HUES6 (cell line): Measurements from ENCODE around the gene ARID3B.
"Not testable (repeated sequence)": the region's sequence is repeated elsewhere in the genome, so short reads cannot be mapped to it uniquely, and the experiment has no call there.

Experiments
- H3K27ac ChIP-seq: 2 replicates; pipeline ENCODE4 v1.7.0; 2013; ENCODE audit warnings: low read depth, mild to moderate bottlenecking, low read length, inconsistent platforms
- H3K27me3 ChIP-seq: 2 replicates; pipeline ENCODE4 v1.6.1; 2013; ENCODE audit warnings: low read length; ENCODE audit not compliant: control insufficient read depth, insufficient read depth
- H3K36me3 ChIP-seq: 2 replicates; pipeline ENCODE4 v1.6.1; 2013; ENCODE audit warnings: low read length; ENCODE audit not compliant: control insufficient read depth, insufficient read depth
- H3K4me1 ChIP-seq: 2 replicates; pipeline ENCODE4 v1.6.1; 2013; ENCODE audit warnings: low read length; ENCODE audit not compliant: control insufficient read depth, insufficient read depth
- H3K4me3 ChIP-seq: 2 replicates; pipeline ENCODE4 v1.5.1; 2013; ENCODE audit warnings: low read depth, low read length
- H3K9ac ChIP-seq: one replicate; pipeline ENCODE4 v1.6.1; 2013; ENCODE audit warnings: mild to moderate bottlenecking, low read length
- H3K9me3 ChIP-seq: 2 replicates; pipeline ENCODE4 v1.6.1; 2013; ENCODE audit warnings: low read depth, low read length; ENCODE audit not compliant: control insufficient read depth, insufficient read depth

Gene ARID3B

DNA sequence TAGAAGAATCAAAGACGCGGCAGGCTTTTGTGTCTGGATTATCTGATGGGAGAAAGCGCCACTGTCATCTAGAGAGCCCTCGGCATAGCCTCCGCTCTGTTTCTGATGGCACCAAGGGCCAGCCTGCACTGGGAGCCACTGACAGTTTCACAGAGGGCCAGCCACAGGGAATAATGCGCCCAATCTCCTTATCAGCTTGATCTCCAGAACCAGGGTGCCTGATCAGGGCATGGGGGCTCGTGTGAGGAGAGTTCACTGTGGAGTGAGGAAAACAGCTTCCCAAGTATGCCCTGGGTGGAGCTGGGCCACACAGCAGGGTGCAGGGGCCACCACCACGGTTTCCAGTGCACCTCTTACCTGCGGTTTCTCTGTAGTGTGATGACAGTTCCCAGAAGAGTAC, 44.8 kb downstream of the ARID3B start:
- Histone ChIP-seq H3K27me3 (no peaks in the 10 kb centered on the region), H3K4me1 (peaks cover 27% of the 10 kb centered on the region; the same call in 1 of the 2 replicates), H3K36me3 (peaks cover 80% of the 10 kb centered on the region), H3K27ac (no peak overlapping the region), H3K4me3 (no peak overlapping the region), H3K9ac (no peak overlapping the region), H3K9me3 (no peaks in the 10 kb centered on the region)

DNA sequence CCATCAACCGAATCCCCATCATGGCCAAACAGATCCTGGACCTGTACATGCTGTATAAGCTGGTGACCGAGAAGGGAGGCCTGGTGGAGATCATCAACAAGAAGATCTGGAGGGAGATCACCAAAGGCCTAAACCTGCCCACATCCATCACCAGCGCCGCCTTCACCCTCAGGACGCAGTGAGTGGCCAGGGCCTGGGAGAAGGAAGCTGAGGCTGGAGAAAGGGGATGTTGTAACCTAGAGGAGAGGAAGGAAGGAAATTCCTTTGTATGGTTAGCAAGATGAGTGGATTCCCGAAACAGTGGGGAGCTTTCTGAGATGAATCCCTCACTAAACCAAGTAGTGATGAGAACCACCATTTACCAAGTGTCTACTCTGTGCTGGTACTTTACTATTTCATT, 48.8 kb downstream of the ARID3B start:
- Histone ChIP-seq H3K36me3 (peaks cover 88% of the 10 kb centered on the region), H3K9me3 (no peaks in the 10 kb centered on the region), H3K27me3 (no peaks in the 10 kb centered on the region), H3K9ac (no peak overlapping the region), H3K4me3 (no peak overlapping the region), H3K4me1 (peaks cover 20% of the 10 kb centered on the region; the same call in 1 of the 2 replicates), H3K27ac (no peak overlapping the region)

DNA sequence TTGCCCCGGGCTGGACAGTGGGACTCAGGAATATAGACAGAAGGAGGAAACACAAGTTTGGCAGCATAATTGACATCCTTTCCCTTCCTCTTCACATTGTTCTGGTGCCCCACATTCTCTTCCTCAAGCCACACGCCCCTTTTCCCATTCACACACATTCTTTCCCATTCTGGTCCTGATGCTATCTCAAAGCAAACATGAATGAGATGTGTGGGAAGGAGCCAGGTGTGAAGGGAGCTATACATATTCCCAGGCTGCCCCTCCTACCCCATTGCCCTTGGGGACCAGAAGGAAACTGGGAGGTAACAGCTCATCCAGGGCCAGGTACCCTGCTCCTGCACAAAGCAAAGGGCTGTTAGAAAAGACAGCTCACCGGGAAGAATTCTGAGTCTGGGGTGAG, 51.2 kb downstream of the ARID3B start:
- no peak overlapping the region for H3K9ac ChIP-seq
- peaks cover 80% of the 10 kb centered on the region for H3K36me3 ChIP-seq
- H3K9me3 ChIP-seq = no peaks in the 10 kb centered on the region
- H3K27ac ChIP-seq = no peak overlapping the region
- H3K4me1 ChIP-seq = peaks cover 20% of the 10 kb centered on the region; the same call in 1 of the 2 replicates
- no peaks in the 10 kb centered on the region for H3K27me3 ChIP-seq
- H3K4me3 ChIP-seq = no peak overlapping the region

DNA sequence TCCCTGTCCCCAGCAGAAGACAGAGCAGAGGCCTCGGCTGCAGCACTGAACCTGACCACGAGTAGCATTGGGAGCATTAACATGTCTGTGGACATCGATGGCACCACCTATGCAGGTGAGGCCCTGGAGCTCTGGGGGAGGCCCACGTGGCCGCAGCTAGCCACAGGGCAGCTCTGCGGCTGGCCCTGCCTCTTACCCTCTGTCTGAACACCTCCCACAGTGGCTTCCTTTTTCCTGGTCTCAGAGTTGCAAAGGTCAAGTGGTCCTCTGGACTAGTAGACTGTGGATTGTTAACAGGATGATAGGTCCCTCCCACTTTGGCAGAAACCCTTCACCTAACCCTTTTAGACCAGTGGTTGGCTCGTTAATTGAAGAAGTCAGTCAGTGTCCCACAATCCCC, 52.1 kb downstream of the ARID3B start:
- Histone ChIP-seq H3K27ac (no peak overlapping the region), H3K36me3 (peaks cover 77% of the 10 kb centered on the region), H3K4me3 (no peak overlapping the region), H3K4me1 (peaks cover 15% of the 10 kb centered on the region), H3K27me3 (no peaks in the 10 kb centered on the region), H3K9ac (no peak overlapping the region), H3K9me3 (no peaks in the 10 kb centered on the region)

DNA sequence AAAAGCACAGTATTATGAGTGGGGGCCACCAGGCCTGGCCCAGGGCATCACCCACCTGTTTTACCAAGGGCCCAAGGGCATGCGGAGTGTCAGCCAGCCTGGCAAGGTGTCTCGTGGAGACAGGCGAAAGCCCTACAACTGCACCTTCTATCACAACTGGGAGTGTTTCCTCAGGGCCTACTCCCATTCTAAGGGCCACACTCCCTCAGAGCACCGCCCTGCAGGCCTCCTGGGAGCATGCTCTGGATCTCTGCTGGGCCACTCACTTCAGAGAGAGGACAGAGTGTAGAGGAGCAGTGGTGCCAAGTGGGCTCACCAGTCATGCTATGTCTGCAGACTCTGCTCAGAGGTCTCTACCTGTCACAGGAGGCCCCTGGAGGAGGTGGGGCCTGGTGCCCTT, 53.4 kb downstream of the ARID3B start:
- no peaks in the 10 kb centered on the region for H3K9me3 ChIP-seq
- no peak overlapping the region for H3K9ac ChIP-seq
- H3K36me3 ChIP-seq = peaks cover 78% of the 10 kb centered on the region
- no peaks in the 10 kb centered on the region for H3K27me3 ChIP-seq
- no peak overlapping the region for H3K4me3 ChIP-seq
- peaks cover 9% of the 10 kb centered on the region for H3K4me1 ChIP-seq
- H3K27ac ChIP-seq = no peak overlapping the region

DNA sequence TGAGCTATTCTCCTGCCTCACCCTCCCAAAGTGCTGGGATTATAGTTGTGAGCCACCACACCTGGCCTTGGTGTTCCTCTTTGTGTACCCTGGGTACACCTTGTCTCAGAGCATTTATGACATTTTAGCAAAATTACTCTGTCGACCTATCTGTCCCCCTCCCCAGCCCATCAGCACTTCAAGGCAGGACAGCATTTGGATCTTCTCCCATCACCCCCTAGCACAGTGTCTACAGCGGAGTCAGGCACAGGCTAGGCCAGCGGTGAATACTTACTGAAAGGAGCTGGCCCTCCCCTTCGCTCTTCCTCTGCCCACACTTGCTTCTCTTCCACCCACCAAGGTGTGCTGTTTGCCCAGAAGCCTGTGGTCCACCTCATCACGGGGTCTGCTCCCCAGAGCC, 54.3 kb downstream of the ARID3B start:
- no peak overlapping the region for H3K9ac ChIP-seq
- peaks cover 9% of the 10 kb centered on the region for H3K4me1 ChIP-seq
- H3K9me3 ChIP-seq = no peaks in the 10 kb centered on the region
- peaks cover 74% of the 10 kb centered on the region for H3K36me3 ChIP-seq
- H3K27me3 ChIP-seq = no peaks in the 10 kb centered on the region
- no peak overlapping the region for H3K27ac ChIP-seq
- no peak overlapping the region for H3K4me3 ChIP-seq

DNA sequence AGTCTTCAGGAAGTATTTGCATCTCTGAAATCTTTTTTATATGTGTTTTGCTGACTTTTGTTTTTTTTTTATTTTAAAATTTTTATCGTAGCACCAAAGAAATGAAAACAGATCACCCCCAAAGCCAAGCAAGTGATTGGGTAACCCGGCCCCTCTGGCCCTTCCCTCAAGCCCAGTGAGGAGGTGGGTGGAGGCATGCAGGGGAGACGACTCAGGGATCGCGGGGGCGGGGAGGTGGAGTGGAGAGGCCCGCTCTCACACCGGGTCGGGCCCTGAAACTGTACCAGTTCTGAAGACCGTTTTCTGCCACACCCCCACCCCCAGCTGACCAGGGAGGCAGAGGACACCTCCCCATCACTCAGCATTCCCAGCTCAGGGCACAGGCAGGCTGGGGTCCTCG, 55.7 kb downstream of the ARID3B start:
- peaks cover 59% of the 10 kb centered on the region for H3K36me3 ChIP-seq
- not testable (repeated sequence) for H3K4me1 ChIP-seq, H3K4me3 ChIP-seq, H3K27me3 ChIP-seq, H3K9me3 ChIP-seq, H3K9ac ChIP-seq, H3K27ac ChIP-seq

DNA sequence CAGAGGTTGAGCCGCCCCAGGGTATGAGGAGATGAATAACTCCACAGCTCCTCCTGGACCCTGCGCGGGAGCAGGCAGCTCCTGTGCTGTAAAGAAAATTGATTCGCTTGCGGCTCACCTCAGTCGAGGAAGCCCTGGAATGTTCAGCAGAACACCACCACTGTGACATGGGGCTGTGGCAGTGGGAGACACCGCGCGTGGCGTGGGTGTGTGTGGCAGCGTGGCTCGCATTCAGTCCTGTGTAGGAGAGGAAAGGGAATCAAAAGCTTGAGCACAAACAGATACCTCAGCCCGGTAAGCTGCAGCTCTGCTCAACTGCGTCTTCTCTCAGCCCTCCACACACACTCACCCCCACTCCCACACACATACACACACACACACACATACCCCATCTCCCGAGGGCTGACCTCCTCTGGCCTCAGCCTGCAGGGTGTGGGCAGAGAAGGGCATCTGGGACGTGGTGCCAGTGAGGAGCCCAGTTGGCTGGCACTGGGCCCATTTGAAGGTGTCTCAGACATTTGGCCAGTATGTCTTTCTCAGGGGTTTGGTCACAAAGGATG, 56.2 kb downstream of the ARID3B start:
- H3K4me1 ChIP-seq, H3K4me3 ChIP-seq, H3K9ac ChIP-seq, H3K27ac ChIP-seq, H3K9me3 ChIP-seq, H3K27me3 ChIP-seq: not testable (repeated sequence)
- H3K36me3 ChIP-seq = peaks cover 54% of the 10 kb centered on the region

DNA sequence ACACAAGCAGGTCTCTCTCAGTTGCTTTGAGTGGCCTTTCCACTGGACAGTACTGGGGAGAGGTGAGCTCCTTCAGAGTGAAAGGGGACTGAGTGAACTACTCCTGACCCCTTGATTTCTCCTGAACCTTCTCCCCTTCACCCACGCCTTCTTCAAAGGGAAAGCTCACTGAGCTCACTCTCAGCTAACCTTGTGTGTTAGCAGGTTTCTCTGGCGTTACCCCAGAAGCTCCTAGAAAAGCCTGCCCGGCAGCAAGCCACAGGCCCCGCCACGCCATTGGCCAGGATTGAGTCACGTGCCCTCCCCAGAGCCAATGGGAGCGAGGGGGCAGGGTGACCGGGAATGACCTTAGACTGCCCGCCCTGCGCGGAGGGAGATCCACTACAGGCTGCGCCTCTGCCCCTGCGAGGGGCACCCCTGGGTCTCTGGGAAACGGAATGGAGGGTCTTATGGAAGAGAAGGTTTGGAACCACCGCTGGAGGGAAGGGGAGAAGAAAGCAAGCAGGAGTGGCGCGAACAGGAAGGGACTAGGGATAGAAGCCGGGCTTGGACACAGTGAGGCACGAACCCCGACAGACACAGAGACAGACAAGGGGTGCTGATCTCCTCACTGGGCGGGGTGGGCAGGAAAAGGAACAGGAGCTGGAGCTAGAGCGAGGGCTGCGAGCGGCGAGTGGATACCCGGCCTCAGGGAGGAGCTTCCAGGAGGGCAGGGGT, 57.3 kb downstream of the ARID3B start:
- Histone ChIP-seq H3K36me3 (peaks cover 44% of the 10 kb centered on the region), H3K9ac (no peak overlapping the region), H3K4me1 (peaks cover 9% of the 10 kb centered on the region), H3K27me3 (no peaks in the 10 kb centered on the region), H3K27ac (0 out of 2 replicates have a peak overlapping the region, but pooled peaks have one; percentile 7), H3K9me3 (no peaks in the 10 kb centered on the region), H3K4me3 (peak overlapping the region; percentile 52)

DNA sequence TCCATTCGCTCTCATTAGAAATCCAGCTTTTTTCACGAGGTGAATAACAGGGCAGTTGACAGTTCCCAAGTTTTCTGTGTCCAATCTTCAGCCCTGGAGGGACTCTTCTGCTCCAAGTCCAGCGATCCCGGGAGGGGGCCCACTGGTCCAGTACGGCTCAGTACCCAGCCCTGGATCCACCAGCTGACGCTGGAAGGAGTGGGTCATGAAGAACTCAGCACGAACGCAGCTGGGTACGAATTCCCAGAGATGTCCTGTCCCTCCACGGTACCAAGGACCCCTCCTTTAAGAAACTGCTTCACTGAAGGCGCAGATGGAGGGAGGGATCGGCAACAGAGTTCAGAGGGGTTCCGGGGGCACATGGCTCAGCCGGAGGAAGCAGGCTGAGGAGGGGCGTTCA, 58.1 kb downstream of the ARID3B start:
- Histone ChIP-seq H3K9me3 (no peaks in the 10 kb centered on the region), H3K27me3 (no peaks in the 10 kb centered on the region), H3K4me1 (peaks cover 9% of the 10 kb centered on the region), H3K27ac (no peak overlapping the region), H3K9ac (no peak overlapping the region), H3K36me3 (peaks cover 36% of the 10 kb centered on the region), H3K4me3 (no peak overlapping the region)

DNA sequence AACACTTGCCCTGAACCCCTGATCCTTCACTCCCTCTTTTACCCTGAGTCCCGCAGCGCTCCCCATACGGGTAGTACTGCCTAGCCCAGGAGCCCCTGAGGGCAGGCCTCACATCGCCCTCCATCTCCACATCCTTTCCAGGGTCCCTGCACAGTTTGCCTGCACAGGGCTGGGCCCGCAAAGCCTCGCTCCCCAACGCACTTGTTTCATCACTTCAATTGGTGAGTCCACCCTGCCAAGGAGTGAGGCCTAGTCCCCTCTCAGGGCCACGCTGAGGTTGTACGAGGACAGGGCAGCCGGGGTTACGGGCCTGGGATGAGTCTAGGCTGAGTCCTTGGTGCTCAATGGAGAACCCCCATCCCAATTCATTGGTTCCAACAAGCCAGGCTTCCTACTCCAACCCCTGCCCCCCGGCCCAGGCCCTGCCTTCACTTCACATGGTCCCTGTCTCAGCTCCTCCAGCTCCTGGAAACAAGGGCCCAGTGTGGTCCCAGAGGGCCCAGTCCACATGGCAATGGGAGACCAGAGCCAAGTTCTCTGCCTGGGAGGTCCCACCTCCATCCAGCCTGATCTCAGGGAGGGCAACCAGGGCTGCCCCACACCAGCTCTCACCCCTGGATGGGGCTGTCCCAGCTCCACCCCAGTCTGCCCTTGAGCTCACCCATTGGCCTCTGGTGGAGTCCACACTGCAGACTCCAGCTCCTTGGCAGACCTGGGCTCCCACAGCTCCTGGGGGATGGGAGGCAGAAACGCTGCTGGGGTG, 62.2 kb downstream of the ARID3B start:
- no peak overlapping the region for H3K27ac ChIP-seq
- no peaks in the 10 kb centered on the region for H3K9me3 ChIP-seq
- H3K4me1 ChIP-seq = peaks cover 5% of the 10 kb centered on the region
- no peak overlapping the region for H3K4me3 ChIP-seq
- peaks cover 9% of the 10 kb centered on the region; the same call in 1 of the 2 replicates for H3K36me3 ChIP-seq
- no peak overlapping the region for H3K9ac ChIP-seq
- peaks cover 10% of the 10 kb centered on the region for H3K27me3 ChIP-seq
